Bone marrow (tissue), 2 donors: ENCODE measurements around the gene CAPN5.
"Not testable (repeated sequence)": the region's sequence is repeated elsewhere in the genome, so short reads cannot be mapped to it uniquely, and the experiment has no call there.

Experiments
- DNase-seq, 2 donors: peaks; one replicate each; lab custom pipeline; 2025; lab: John Stamatoyannopoulos, UW

Gene CAPN5

GRCh38 chr11:77044356-77044755 is 22.4 kb upstream of the CAPN5 start:
- no peak for DNase-seq

- no peak for DNase-seq
These were observed 21.9 kb upstream of the CAPN5 start for GRCh38 chr11:77044886-77045285.

DNA sequence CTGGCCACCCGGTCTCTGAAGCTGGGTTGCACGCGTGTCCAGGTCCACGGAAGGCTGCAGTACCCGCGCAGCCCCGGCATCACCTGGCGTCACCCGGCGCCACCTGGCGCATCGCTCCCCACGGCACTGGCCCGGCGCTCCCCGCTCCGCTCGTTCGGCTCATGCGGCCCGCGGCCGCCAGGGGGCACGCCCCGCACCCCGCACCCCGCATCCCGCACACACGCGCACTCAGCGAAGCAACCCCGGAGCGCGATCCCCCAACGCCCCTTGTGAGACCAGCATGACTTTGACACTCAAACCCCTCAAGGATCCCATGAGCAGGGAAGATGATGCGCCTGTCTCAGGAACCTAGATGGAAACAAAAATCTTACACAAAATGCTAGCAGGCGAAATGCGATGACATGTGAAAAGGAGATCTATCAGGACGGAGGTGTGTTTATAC is 20.7 kb upstream of the CAPN5 start:
- DNase-seq, result no peak

DNA sequence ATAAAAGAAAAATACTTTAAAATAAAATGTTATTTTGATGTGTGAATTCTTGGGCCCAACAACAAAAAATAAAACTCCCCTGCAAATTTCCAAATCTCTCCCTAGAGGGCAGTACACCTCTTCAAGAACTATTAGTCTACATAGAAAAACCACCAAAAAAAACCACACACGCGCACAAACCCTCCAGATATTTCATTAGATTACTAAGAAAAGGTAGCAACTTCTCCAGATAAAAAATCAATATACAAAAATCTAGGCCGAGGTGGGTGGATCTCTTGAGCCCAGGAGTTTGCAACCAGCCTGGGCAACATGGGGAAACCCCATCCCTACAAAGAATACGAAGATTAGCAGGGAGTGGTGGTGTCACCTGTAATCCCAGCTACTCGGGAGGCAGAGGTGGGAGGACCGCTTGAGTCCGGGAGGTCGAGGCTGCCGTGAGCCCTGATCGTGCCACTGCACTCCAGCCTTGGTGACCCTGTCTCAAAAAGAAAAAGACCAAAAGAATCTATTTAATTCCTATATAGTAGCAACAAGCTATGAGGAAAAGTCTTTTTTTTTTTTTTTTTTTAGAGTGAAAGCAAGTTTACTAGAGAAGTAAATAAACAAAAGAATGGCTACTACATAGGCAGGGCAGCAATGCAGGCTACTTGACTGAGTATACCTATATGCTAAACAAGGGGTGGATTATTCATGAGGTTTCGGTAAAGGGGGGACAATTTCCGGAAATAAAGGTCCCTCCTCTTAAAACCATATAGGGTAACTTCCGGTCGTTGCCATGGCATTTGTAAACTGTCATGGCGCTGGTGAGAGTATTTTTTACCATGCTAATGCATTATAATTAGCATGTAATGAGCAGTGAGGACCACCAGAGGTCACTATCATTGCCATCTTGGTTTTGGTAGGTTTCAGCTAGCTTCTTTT is 19.5 kb upstream of the CAPN5 start:
- peak in 1 of 2 donors; percentile 87 for DNase-seq

DNA sequence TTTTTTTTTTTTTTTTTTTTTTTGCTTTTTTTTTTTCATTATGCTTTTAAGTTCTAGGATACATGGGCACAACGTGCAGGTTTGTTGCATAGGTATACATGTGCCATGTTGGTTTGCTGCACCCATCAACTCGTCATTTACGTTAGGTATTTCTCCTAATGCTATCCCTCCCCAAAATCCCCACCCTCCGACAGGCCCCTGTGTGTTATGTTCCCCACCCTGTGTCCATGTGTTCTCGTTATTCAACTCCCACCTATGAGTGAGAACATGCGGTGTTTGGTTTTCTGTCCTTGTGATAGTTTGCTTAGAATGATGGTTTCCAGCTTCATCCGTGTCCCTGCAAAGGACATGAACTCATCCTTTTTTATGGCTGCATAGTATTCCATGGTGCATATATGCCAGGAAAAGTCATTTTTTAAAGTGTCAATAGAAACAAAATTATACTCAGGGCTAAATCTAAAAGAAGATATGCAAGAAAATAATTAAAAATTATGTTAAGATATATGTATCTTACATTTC is 18.8 kb upstream of the CAPN5 start:
- DNase-seq, result not testable (repeated sequence)

- DNase-seq, result no peak
These were observed 17.7 kb upstream of the CAPN5 start for GRCh38 chr11:77049026-77049425.

DNA sequence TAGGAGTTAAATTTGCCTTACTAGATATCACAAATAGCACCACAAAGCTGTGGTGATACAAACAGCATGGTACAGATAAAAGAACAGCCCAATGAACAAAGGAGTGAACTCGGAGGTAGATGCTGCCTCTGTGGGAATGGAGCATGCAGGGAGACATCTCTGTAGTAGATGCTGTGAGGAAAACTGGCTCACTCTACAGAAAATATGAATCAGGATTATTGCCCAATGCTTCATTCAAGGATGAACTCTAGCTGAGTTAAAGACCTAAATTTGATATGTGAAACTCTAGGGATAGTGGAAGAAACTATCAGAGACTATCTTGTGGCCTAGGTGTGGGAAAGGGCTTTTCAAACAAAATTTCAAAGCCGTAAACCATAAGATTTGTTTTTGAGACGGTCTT is 15.3 kb upstream of the CAPN5 start:
- DNase-seq, result no peak

DNA sequence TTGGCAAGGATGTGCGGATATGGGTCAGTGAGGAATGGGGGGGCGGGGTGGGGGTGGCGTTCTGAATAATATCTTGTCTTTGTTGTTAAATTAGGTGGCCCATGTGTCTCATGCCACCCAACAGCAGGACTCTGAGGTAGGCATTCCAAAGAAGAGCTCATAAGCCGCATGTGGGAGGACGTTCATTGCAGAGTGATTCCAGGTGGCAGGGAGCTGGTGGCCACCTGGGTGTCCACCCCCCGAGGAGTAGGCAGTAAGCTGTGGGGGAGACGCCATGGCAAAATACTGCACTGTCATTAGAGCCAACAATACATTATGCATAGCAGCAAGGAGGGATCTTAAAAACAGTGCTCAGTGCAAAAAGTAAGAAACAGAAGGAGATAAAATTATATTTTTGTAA is 14.3 kb upstream of the CAPN5 start:
- DNase-seq, result no peak

GRCh38 chr11:77053217-77054015 is 13.4 kb upstream of the CAPN5 start:
- DNase-seq, result no peak

- no peak for DNase-seq
These were observed 12.7 kb upstream of the CAPN5 start for GRCh38 chr11:77054084-77054483.

DNA sequence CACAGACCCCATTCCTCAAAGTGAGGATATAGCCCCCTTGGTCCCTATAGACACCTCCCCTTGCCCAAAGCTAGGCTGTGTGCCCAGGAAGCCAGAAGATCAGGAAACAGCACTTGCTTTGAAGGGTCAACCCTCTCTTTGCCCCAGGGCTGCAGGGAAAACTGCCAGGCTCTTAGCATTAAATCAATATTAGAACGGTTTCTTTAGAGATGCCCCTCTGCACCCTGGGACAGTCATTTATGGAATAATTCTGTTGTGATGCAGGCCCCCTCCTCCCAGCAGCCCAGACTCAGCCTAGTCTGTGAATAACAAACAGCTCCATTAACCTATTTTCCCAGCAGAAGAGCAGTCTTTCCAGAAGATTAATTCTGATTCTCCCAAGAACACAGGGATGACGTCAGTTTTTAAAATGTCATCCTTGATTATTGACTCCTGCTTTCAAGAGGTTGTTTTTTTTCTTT is 11.6 kb upstream of the CAPN5 start:
- DNase-seq, result no peak

DNA sequence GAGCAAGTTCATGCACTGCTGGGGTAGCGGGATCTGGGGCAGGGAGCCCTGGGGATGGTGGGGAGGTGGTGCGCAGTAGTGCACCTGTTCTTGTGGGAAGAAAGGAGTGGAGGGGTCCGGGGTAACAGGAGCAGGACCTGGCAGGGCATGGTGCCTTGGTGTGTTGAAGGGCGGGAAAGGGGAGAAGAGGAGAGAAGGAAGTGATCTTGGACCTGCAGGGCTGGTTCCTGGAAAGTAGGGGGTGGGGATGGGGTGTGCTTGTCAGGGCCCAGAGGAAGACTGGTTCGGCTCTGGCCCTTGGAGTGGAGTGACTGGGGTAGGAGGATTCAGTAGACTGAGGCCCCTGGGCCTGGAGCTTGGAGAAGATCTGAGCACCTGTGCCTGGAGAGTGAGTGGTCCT is 10.9 kb upstream of the CAPN5 start:
- no peak for DNase-seq

GRCh38 chr11:77056814-77057402 is 9.9 kb upstream of the CAPN5 start:
- DNase-seq, result no peak

DNA sequence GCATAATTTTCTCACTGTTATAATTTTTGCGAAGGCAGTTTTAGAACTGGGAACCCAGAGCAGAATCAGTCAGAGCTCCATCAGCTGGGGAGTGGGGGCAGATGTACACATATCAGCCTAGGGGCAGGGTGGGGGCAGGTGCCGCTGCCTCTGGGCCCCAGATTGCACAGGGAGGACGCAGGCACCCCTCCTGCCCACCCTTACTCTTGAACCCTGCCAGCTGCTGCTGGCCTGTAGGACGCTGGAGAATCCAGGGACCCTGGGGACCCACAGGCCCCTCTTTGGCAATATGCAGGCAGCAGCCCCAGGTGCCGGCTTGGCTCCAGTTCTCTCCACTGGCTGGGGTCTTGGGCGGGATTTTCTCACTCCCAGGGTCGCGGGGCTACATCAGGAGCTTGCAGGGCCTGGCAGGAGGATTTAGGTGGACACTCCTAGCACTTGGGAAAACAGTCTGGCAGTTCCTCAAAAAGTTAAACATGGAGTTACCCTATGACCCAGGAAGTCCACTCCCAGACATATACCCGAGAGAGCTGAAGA is 8.8 kb upstream of the CAPN5 start:
- DNase-seq, result no peak

DNA sequence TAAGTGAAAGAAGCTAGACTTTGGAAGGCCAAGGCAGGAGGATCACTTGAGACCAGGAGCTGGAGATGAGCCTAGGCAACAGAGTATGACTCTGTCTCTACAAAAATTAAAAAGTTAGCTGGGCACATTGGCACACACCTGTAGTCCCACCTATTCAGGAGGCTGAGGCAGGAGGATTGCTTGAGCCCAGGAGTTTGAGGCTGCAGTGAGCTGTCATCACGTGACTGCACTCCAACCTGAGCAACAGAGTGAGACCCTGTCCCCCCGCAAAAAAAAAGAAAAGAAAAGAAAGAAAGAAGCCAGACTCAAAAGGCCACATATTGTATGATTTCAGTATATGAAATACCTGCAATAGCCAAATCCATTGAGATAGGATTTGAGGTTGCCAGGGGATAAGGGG is 7.9 kb upstream of the CAPN5 start:
- DNase-seq, result no peak

DNA sequence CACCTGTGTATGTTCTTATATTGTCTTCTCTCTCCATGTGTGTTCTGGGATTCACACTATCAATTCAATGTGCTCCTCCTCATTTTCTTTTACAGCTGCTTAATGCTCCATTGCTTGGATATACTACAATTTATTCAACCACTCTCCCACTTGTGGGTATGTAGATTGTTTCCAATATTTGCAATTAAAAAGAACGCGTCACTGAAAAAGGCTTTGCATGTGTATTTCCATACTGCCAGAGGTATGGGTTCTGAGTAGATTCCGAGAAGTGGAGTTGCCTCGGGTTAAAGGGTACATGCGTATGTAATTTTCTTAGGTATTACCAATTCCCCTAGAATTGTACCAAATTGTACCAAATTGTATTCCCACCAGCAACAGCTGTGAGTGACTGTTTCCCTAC is 7.0 kb upstream of the CAPN5 start:
- DNase-seq, result no peak

DNA sequence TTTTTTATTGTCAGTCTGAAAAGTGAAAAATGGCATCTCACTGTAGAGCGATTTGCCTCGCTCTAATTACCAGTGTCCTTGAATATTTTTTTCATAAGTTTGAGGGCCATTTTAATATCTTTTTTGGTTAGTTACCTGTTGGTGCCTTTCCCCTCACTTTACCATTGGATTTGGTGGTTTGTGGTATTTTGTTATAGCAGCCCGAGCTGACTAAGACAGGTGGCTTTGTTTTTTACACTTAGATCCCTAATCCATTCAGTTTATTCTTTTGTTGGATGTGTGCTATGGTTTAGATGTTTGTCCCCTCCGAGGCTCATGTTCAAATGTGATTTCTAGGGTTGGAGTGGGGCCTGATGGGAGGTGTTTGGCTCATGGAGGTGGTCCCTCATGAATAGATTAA is 6.5 kb upstream of the CAPN5 start:
- DNase-seq, result no peak

DNA sequence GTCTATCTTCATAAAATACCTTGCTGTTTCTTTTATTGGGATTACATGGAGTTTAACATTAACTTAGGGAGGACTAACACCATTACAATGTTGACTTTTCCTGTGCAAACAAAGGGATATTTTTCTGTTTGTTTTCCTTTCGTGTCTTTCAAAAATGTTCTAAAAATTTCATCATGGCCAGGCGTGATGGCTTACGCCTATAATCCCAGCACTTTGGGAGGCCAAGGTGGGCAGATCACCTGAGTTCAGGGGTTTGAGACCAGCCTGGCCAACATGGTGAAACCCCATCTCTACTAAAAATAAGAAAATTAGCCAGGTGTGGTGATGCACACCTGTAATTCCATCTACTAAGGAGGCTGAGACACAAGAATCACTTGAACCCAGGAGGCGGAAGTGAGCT is 5.5 kb upstream of the CAPN5 start:
- not testable (repeated sequence) for DNase-seq

- DNase-seq, result no peak
These were observed 3.8 kb upstream of the CAPN5 start for GRCh38 chr11:77062924-77063323.

DNA sequence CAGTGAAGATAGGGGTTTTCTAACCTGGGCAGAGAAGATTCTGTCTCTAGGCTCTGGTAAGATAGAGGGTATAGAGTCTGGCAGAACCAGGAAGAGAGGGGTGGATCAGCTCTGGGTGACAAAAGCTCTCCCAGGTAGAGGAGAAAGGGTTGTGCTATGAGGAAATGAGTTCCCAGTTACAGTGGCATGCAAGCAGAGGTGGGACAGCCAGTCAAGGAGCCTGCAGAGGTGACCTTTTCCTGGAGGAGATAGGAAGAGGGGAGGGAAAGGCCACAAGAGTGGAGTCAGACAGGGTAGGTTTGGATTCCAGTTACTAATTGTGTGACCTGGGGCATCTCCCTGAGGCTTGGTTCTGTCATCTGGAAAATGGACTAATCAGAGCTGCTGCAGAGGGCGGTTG is 3.4 kb upstream of the CAPN5 start:
- DNase-seq, result no peak

- no peak for DNase-seq
These were observed 2.9 kb upstream of the CAPN5 start for GRCh38 chr11:77063861-77064260.

DNA sequence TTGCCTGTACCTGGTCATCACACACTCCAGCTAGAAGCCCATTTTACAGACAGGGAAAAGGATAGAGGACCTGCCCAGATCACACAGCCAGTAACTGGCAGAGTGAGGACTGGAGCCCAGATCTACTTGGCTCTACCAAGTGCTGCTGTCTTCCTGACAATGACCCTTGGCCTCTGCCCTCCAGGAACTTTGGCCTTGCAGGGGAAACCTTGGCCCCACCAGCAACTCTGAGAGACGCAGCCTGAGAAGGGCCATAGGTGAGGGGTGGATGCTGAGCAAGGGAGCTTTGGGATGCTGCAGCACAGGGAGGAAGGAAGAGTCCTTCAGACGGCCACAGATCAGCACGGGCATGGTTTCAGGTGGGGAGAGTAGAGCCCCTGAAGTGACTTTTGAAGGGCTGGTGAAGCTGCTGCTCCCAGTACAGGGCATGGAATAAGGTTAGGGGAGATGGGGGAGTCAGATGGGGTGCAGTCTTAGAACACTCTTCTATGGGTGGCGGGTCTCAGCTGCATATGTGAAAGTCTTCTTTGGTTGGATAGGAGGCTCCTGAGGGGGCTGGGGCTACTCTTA is 2.0 kb upstream of the CAPN5 start:
- DNase-seq, result no peak
